ENCODE data around the gene ERMP1. TPM values are rescaled to one million over a fixed set of nuclear protein-coding genes. Genes with fewer than 3 reads are reported as not detected.

ERMP1 gene
- polyA plus RNA-seq, 2 of the 4 experiments (the other 2 are of a cell fraction) = 22.5 to 53.4 TPM

GRCh38 chr9:5852987-5853386 lies 20.1 kb upstream of the ERMP1 start:
- no peak overlapping the region for H3K4me3 ChIP-seq
- CTCF ChIA-PET = interaction anchor here (0.7 to 1.7 kb wide), 5 partner anchors 18 to 1494 kb away, joined by 3 to 6 read pairs (median 3); no protein-coding TSS in a partner anchor
- peaks cover 9% of the 10 kb centered on the region; the same call in 1 of the 3 replicates for H3K4me1 ChIP-seq
- H3K4me2 ChIP-seq = no peak overlapping the region
- no peaks in the 10 kb centered on the region for H3K9me3 ChIP-seq
- TF ChIP-seq JUN (IDR thresholded peaks at IDR 0.05) (no peak), FOSL2 (IDR thresholded peaks at IDR 0.05) (no peak), FOSL2 (CRISPR knock-in tag; IDR thresholded peaks at IDR 0.05) (no peak), HOXB13 (CRISPR knock-in tag; IDR thresholded peaks at IDR 0.05; ENCODE audit: low read depth) (no peak), ELK1 (IDR thresholded peaks at IDR 0.05; ENCODE audit: low read depth, low read length) (no peak), E2F6 (IDR thresholded peaks at IDR 0.05; ENCODE audit: borderline replicate concordance, low read depth) (no peak), GATA3 (IDR thresholded peaks at IDR 0.05; ENCODE audit: borderline replicate concordance) (no peak), CHD2 (IDR thresholded peaks at IDR 0.05; ENCODE audit: low read length, partially characterized antibody) (no peak), USF2 (IDR thresholded peaks at IDR 0.05) (no peak), NPAS2 (CRISPR knock-in tag; IDR thresholded peaks at IDR 0.05; ENCODE audit: borderline replicate concordance) (no peak), REST (IDR thresholded peaks at IDR 0.05) (no peak), FOXS1 (CRISPR knock-in tag; IDR thresholded peaks at IDR 0.05) (no peak), MAZ (IDR thresholded peaks at IDR 0.05; ENCODE audit: borderline replicate concordance, low read depth, low read length) (no peak), EP300 (IDR thresholded peaks at IDR 0.05) (no peak), FOSB (CRISPR knock-in tag; IDR thresholded peaks at IDR 0.05) (no peak)
- DNase-seq (ENCODE audit: low read depth in 1 of 2, low spot score in 1 of 2) (no peak), ATAC-seq (no peak), FAIRE-seq (no peak)
- POLR2A ChIA-PET = no interaction called here
- 58% methylated on average over 1 of the region's 1 CpG for WGBS (ENCODE audit: missing lambda C conversion rate)
- 0 out of 6 replicates have a peak overlapping the region, but pooled peaks of 1 of the 2 experiments have one; percentile 12 for H3K27ac ChIP-seq

GRCh38 chr9:5851445-5851844 lies 18.5 kb upstream of the ERMP1 start:
- POLR2A ChIA-PET = no interaction called here

GRCh38 chr9:5850724-5851122 lies 17.8 kb upstream of the ERMP1 start:
- peaks cover 17% of the 10 kb centered on the region; the same call in 2 of the 3 replicates for H3K4me1 ChIP-seq
- no peak overlapping the region for H3K4me2 ChIP-seq
- no peaks in the 10 kb centered on the region for H3K9me3 ChIP-seq
- FAIRE-seq (no peak), ATAC-seq (no peak), DNase-seq (ENCODE audit: low read depth in 1 of 2, low spot score in 1 of 2) (no peak)
- ChIA-PET CTCF (interaction anchor here (1.0 to 1.7 kb wide), 4 partner anchors 9 to 35 kb away, joined by 3 to 11 read pairs (median 5); partner anchors contain the start of gene ERMP1), POLR2A (interaction anchor here (0.6 kb wide), 1 partner anchor 30 kb away, joined by 6 read pairs; no protein-coding TSS in a partner anchor)
- H3K27ac ChIP-seq = peak overlapping the region in 1 of 2 experiments; percentile 5; a peak in 2 of 6 replicates
- no peak overlapping the region for H3K4me3 ChIP-seq
- no peak for TF ChIP-seq EHMT2 (IDR thresholded peaks at IDR 0.05; ENCODE audit: low read depth)
- TF ChIP-seq HES2 (IDR thresholded peaks at IDR 0.05) = no peak
- no peak for TF ChIP-seq ZFP36 (IDR thresholded peaks at IDR 0.05; ENCODE audit: borderline replicate concordance, partially characterized antibody)
- no peak for TF ChIP-seq GATA3 (IDR thresholded peaks at IDR 0.05; ENCODE audit: borderline replicate concordance)
- TF ChIP-seq RARB (CRISPR knock-in tag; IDR thresholded peaks at IDR 0.05) = no peak
- no peak for TF ChIP-seq CHD2 (IDR thresholded peaks at IDR 0.05; ENCODE audit: low read length, partially characterized antibody)
- TF ChIP-seq JUNB (IDR thresholded peaks at IDR 0.05) = no peak
- TF ChIP-seq ZC3H11A (IDR thresholded peaks at IDR 0.05) = no peak
- no peak for TF ChIP-seq USF2 (IDR thresholded peaks at IDR 0.05)
- TF ChIP-seq ZNF302 (CRISPR knock-in tag; IDR thresholded peaks at IDR 0.05) = no peak
- TF ChIP-seq ATOH8 (CRISPR knock-in tag; IDR thresholded peaks at IDR 0.05; ENCODE audit: low read depth) = no peak

More at GRCh38 chr9:5851445-5851844, 18.5 kb upstream of the ERMP1 start:
- ATAC-seq (peak; percentile 26 to 61; a peak in 2 of 6 replicates), DNase-seq (ENCODE audit: low read depth in 1 of 2, low spot score in 1 of 2) (no peak), FAIRE-seq (no peak)
- Histone ChIP-seq H3K4me2 (no peak overlapping the region), H3K4me3 (no peak overlapping the region), H3K4me1 (peaks cover 10% of the 10 kb centered on the region; the same call in 1 of the 3 replicates), H3K27ac (peak overlapping the region in 1 of 2 experiments; percentile 0; a peak in 1 of 6 replicates), H3K9me3 (no peaks in the 10 kb centered on the region)
- WGBS (ENCODE audit: missing lambda C conversion rate) = 91% methylated on average over 2 of the region's 2 CpGs
- CTCF ChIA-PET = interaction anchor here (1.0 to 1.7 kb wide), 6 partner anchors 9 to 34 kb away, joined by 3 to 11 read pairs (median 5); partner anchors contain the start of gene ERMP1
- TF ChIP-seq PHF8 (IDR thresholded peaks at IDR 0.05; ENCODE audit: borderline replicate concordance, low read depth) = no peak
- TF ChIP-seq FOSL2 (IDR thresholded peaks at IDR 0.05) = no peak
- TF ChIP-seq FOSL2 (CRISPR knock-in tag; IDR thresholded peaks at IDR 0.05) = peak; percentile 42; the same call in 1 of the 2 replicates
